ENCODE measurements around the gene TSPAN18.

Gene TSPAN18

GRCh38 chr11:44936951-44937543 is 210.3 kb downstream of the TSPAN18 start:
- DNase-seq (ENCODE audit: low read depth, low spot score), result no peak
- H3K27ac ChIP-seq, result no peak overlapping the region
- H3K4me3 ChIP-seq, result no peak overlapping the region
- TF ChIP-seq POLR2AphosphoS5 (IDR thresholded peaks at IDR 0.05; ENCODE audit: borderline replicate concordance, low read depth, low read length) (no peak), EZH2 (IDR thresholded peaks at IDR 0.05) (no peak), FOXP2 (optimal IDR thresholded peaks at IDR 0.05; ENCODE audit: control extremely low read depth, extremely low read length, insufficient read depth) (no peak)
- H3K36me3 ChIP-seq (ENCODE audit: insufficient read depth, low read length), result no peaks in the 10 kb centered on the region
- no peak overlapping the region for H3K9ac ChIP-seq (ENCODE audit: insufficient read length)
- no peaks in the 10 kb centered on the region for H3K9me3 ChIP-seq (ENCODE audit: low read depth, low read length)

DNA sequence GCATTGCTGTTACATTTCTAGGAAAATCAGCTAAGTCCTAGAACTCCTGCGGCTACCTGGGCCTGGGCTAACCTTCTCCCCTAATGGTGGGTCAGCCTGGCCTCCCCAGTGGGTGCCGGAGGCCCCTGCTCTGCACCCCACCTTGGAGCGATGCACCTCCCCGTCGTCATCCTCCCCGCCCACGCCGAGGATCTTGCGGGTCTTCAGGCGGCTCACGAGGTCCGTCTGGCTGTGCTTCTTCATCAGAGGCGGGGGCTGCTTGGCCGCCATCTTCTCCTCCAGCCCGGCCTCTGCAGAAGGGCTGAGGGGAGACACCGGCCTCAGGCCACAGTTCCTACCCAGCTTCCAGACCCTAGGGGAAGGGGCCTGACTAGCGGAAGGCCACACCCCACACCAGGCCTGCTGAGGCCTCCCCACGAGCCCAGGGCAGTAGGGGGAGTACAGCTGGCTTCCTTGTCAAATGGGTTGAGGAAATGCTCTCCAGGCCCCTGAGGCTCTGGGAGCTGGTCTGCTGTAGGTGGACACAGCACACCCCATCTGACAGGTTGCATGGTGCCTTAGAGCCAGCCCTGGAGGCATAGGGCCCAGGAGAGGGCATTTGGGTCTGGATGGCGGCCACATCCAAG is 211.4 kb downstream of the TSPAN18 start:
- Histone ChIP-seq H3K36me3 (ENCODE audit: insufficient read depth, low read length) (no peaks in the 10 kb centered on the region), H3K27ac (no peak overlapping the region), H3K9me3 (ENCODE audit: low read depth, low read length) (no peaks in the 10 kb centered on the region), H3K4me3 (no peak overlapping the region), H3K9ac (ENCODE audit: insufficient read length) (no peak overlapping the region)
- no peak for DNase-seq (ENCODE audit: low read depth, low spot score)
- TF ChIP-seq FOXP2 (optimal IDR thresholded peaks at IDR 0.05; ENCODE audit: control extremely low read depth, extremely low read length, insufficient read depth), result no peak
- TF ChIP-seq POLR2AphosphoS5 (IDR thresholded peaks at IDR 0.05; ENCODE audit: borderline replicate concordance, low read depth, low read length), result no peak
- TF ChIP-seq EZH2 (IDR thresholded peaks at IDR 0.05), result no peak

GRCh38 chr11:44939673-44940395 is 213.1 kb downstream of the TSPAN18 start:
- H3K9me3 ChIP-seq (ENCODE audit: low read depth, low read length), result no peaks in the 10 kb centered on the region
- no peaks in the 10 kb centered on the region for H3K36me3 ChIP-seq (ENCODE audit: insufficient read depth, low read length)
- no peak for TF ChIP-seq POLR2AphosphoS5 (IDR thresholded peaks at IDR 0.05; ENCODE audit: borderline replicate concordance, low read depth, low read length)
- no peak for TF ChIP-seq FOXP2 (optimal IDR thresholded peaks at IDR 0.05; ENCODE audit: control extremely low read depth, extremely low read length, insufficient read depth)
- TF ChIP-seq EZH2 (IDR thresholded peaks at IDR 0.05), result no peak
- no peak overlapping the region for H3K4me3 ChIP-seq
- no peak overlapping the region for H3K9ac ChIP-seq (ENCODE audit: insufficient read length)
- no peak overlapping the region for H3K27ac ChIP-seq
- DNase-seq (ENCODE audit: low read depth, low spot score), result no peak

- Histone ChIP-seq H3K9me3 (ENCODE audit: low read depth, low read length) (no peaks in the 10 kb centered on the region), H3K36me3 (ENCODE audit: insufficient read depth, low read length) (no peaks in the 10 kb centered on the region), H3K27ac (no peak overlapping the region), H3K9ac (ENCODE audit: insufficient read length) (no peak overlapping the region), H3K4me3 (no peak overlapping the region)
- no peak for DNase-seq (ENCODE audit: low read depth, low spot score)
- TF ChIP-seq FOXP2 (optimal IDR thresholded peaks at IDR 0.05; ENCODE audit: control extremely low read depth, extremely low read length, insufficient read depth) (no peak), EZH2 (IDR thresholded peaks at IDR 0.05) (no peak)
Measured at GRCh38 chr11:44940404-44940803, 213.6 kb downstream of the TSPAN18 start.

- H3K9ac ChIP-seq (ENCODE audit: insufficient read length), result no peak overlapping the region
- no peak for DNase-seq (ENCODE audit: low read depth, low spot score)
- no peaks in the 10 kb centered on the region for H3K9me3 ChIP-seq (ENCODE audit: low read depth, low read length)
- H3K27ac ChIP-seq, result no peak overlapping the region
- no peaks in the 10 kb centered on the region for H3K36me3 ChIP-seq (ENCODE audit: insufficient read depth, low read length)
- TF ChIP-seq EZH2 (IDR thresholded peaks at IDR 0.05), result no peak
- no peak for TF ChIP-seq FOXP2 (optimal IDR thresholded peaks at IDR 0.05; ENCODE audit: control extremely low read depth, extremely low read length, insufficient read depth)
- TF ChIP-seq POLR2AphosphoS5 (IDR thresholded peaks at IDR 0.05; ENCODE audit: borderline replicate concordance, low read depth, low read length), result no peak
- no peak overlapping the region for H3K4me3 ChIP-seq
Measured at GRCh38 chr11:44940835-44941234, 214.1 kb downstream of the TSPAN18 start.

DNA sequence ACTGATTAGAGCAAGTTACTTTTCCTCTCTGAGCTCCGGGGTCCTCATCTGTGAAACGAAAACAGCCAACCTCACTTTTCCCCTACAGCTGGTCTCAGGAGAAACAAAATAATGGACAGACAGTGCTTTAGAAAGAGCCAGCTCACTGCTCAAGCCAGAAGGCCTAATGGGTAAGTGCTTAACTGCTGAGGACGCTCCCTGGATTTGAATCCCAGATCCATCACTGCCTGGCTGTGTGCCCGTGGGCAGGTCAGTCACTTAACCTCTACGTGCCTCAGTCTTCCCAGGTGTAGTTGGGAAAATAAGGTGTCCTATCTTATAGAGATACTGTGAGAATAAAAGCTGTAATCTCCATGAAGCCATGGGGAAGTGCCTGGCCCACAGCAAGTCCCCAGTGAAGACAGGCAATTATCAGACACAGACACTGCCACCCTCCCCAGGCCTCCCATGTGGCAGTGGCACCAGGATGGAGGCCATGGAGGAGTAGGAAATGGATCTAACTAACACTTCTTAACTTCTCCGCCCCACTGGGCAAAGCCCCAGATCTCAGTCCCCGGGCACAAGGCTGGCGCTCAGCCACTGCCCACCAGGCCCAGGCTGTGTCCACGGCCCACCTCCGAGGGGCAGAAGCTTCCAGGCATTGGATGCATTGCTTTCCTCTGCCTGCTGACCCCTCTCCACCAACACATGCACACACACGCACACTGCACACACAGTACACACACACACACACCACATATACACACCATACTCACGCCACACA is 214.7 kb downstream of the TSPAN18 start:
- H3K27ac ChIP-seq, result no peak overlapping the region
- no peak for DNase-seq (ENCODE audit: low read depth, low spot score)
- H3K36me3 ChIP-seq (ENCODE audit: insufficient read depth, low read length), result no peaks in the 10 kb centered on the region
- no peaks in the 10 kb centered on the region for H3K9me3 ChIP-seq (ENCODE audit: low read depth, low read length)
- no peak overlapping the region for H3K4me3 ChIP-seq
- TF ChIP-seq FOXP2 (optimal IDR thresholded peaks at IDR 0.05; ENCODE audit: control extremely low read depth, extremely low read length, insufficient read depth), result no peak
- no peak for TF ChIP-seq POLR2AphosphoS5 (IDR thresholded peaks at IDR 0.05; ENCODE audit: borderline replicate concordance, low read depth, low read length)
- TF ChIP-seq EZH2 (IDR thresholded peaks at IDR 0.05), result no peak
- H3K9ac ChIP-seq (ENCODE audit: insufficient read length), result no peak overlapping the region

GRCh38 chr11:44942029-44942955 is 215.5 kb downstream of the TSPAN18 start:
- Histone ChIP-seq H3K9me3 (ENCODE audit: low read depth, low read length) (no peaks in the 10 kb centered on the region), H3K9ac (ENCODE audit: insufficient read length) (no peak overlapping the region), H3K27ac (no peak overlapping the region), H3K4me3 (no peak overlapping the region), H3K36me3 (ENCODE audit: insufficient read depth, low read length) (no peaks in the 10 kb centered on the region)
- no peak for TF ChIP-seq EZH2 (IDR thresholded peaks at IDR 0.05)
- no peak for TF ChIP-seq POLR2AphosphoS5 (IDR thresholded peaks at IDR 0.05; ENCODE audit: borderline replicate concordance, low read depth, low read length)
- TF ChIP-seq FOXP2 (optimal IDR thresholded peaks at IDR 0.05; ENCODE audit: control extremely low read depth, extremely low read length, insufficient read depth), result no peak
- DNase-seq (ENCODE audit: low read depth, low spot score), result no peak

All from SK-N-MC (cell line).